Vagina (tissue), 2 donors: Measurements from ENCODE around the gene MBD3.
A peak's percentile ranks its signal among the peaks of the same experiment; 100 is the strongest.

ENCODE experiments used
- POLR2A ChIP-seq, 2 donors: fragments of 450-650 bp; IDR thresholded peaks; one replicate each; pipeline ENCODE4 v1.6.1; 2017; ENCODE audit warnings: antibody characterized with exemption in 2 of 2, mild to moderate bottlenecking in 2 of 2, moderate library complexity in 2 of 2
- POLR2AphosphoS5 ChIP-seq, 2 donors: sonication (generic); formaldehyde crosslinking; IDR thresholded peaks; one replicate each; pipeline ENCODE4 v1.9.0; 2017; ENCODE audit warnings: antibody characterized with exemption in 2 of 2, mild to moderate bottlenecking in 2 of 2, low read depth in 1 of 2; ENCODE audit not compliant: insufficient read depth in 1 of 2
- TF ChIP-seq, protein P1 (sequence below), 3 experiments: fragments of 450-650 bp in 2 of 3; fragments of 200-600 bp in 1 of 3; sonication (generic) in 1 of 3; IDR thresholded peaks; one replicate each; pipeline ENCODE4 v1.5.1; 2017 to 2019; ENCODE audit warnings: antibody characterized with exemption in 3 of 3, mild to moderate bottlenecking in 2 of 3, moderate library complexity in 2 of 3

DNA sequence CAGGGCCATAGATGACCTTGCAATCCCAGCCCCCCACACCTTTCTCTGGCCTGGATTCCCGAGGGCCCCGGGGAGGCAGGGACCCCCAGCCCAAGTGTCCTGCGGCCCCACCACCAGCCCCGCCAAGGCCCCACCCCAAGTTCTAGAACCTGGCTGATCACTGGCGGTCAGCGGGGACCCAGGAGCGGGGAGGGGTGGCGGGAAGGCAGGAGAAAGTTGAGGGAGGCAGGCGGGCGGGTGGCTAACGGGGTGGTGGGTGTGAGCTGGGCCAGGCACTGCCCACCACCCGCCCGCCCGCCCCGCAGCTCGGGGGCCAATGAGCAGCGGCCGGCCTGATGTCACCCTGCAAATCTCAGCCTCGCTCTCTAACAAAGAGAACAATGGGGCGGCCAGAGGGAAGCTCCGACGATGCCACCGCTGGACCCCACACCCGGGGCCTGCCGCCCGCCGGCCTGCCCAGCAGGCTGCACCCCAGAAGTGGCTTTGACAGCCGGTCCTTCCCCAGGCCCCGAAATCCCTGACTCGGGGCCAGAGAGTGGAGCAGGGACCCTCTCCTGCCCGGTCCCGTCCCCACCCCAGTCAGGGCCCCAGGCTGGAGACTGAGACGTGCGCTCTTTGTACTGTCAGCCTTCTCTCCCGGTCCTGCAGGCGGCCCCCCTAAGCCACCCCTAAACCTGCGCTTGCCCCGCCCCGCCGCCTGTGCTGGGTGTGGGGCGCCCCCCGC, 26.1 kb downstream of the MBD3 start:
- TF ChIP-seq, protein P1, sequence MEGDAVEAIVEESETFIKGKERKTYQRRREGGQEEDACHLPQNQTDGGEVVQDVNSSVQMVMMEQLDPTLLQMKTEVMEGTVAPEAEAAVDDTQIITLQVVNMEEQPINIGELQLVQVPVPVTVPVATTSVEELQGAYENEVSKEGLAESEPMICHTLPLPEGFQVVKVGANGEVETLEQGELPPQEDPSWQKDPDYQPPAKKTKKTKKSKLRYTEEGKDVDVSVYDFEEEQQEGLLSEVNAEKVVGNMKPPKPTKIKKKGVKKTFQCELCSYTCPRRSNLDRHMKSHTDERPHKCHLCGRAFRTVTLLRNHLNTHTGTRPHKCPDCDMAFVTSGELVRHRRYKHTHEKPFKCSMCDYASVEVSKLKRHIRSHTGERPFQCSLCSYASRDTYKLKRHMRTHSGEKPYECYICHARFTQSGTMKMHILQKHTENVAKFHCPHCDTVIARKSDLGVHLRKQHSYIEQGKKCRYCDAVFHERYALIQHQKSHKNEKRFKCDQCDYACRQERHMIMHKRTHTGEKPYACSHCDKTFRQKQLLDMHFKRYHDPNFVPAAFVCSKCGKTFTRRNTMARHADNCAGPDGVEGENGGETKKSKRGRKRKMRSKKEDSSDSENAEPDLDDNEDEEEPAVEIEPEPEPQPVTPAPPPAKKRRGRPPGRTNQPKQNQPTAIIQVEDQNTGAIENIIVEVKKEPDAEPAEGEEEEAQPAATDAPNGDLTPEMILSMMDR (IDR thresholded peaks at IDR 0.05), result no peak
- TF ChIP-seq POLR2A (IDR thresholded peaks at IDR 0.05) (peak in 1 of 2 donors; percentile 57), POLR2AphosphoS5 (IDR thresholded peaks at IDR 0.05; ENCODE audit: insufficient read depth in 1 of 2, low read depth in 1 of 2) (peak in 1 of 2 donors; percentile 88)
